Rectal smooth muscle tissue (tissue), 1 donor: Measurements from ENCODE around the gene PLK4.
"Not testable (repeated sequence)": the region's sequence is repeated elsewhere in the genome, so short reads cannot be mapped to it uniquely, and the experiment has no call there.

Experiments used
- H3K27ac ChIP-seq: one replicate; pipeline ENCODE4 v1.7.0; 2013; ENCODE audit warnings: low read depth, low read length, inconsistent platforms
- H3K27me3 ChIP-seq: one replicate; pipeline ENCODE4 v1.7.0; 2013; ENCODE audit warnings: low read length; ENCODE audit not compliant: control insufficient read depth, insufficient read depth
- H3K36me3 ChIP-seq: one replicate; pipeline ENCODE4 v1.7.0; 2013; ENCODE audit warnings: low read length; ENCODE audit not compliant: control insufficient read depth, insufficient read depth
- H3K4me1 ChIP-seq: one replicate; pipeline ENCODE4 v1.7.0; 2013; ENCODE audit warnings: low read length; ENCODE audit not compliant: control insufficient read depth, insufficient read depth
- H3K4me3 ChIP-seq: one replicate; pipeline ENCODE4 v1.7.0; 2013; ENCODE audit warnings: low read length
- H3K9ac ChIP-seq: one replicate; pipeline ENCODE4 v1.7.0; 2013; ENCODE audit warnings: low read length

Gene PLK4

DNA sequence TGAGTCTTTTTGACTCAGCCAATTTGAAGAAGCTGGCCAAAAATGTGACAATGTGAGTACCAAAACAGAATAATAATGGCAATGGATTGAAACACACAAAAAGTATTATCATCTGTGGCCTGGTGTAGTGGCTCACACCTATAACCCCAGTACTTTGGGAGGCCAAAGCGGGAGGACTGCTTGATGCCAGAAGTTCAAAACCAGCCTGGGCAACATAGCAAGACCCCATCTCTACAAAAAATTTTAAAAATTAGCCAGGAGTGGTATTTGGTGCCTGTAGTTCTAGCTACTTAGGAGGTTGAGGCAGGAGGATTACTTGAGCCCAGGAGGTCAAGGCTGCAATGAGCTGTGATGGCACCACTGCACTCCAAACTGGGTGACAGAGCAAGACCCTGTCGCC lies 41.5 kb downstream of the PLK4 start:
- Histone ChIP-seq H3K27me3 (no peaks in the 10 kb centered on the region), H3K9ac (no peak overlapping the region), H3K4me3 (no peak overlapping the region), H3K27ac (no peak overlapping the region), H3K36me3 (peaks cover 4% of the 10 kb centered on the region), H3K4me1 (no peaks in the 10 kb centered on the region)

- H3K4me1 ChIP-seq, H3K9ac ChIP-seq, H3K27me3 ChIP-seq, H3K36me3 ChIP-seq, H3K4me3 ChIP-seq, H3K27ac ChIP-seq: not testable (repeated sequence)
Observed at GRCh38 chr4:127925720-127926119, 45.0 kb downstream of the PLK4 start.

DNA sequence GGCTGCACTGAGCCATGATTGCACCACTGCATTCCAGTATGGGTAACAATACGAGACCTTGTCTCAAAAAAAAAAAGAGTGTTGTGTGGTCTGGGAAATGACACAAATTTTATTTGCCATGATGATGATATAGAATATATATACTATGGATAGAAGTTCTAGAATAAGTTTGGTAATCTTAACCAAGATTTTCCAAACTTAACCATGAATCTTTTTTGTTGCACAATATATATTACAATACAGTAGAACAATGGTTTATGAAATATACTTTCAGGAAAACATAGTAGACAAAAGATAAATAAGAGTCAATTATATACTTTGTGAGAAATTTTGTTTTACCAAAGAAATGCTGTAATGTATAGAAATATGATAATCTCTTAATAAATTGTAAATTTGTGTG lies 49.5 kb downstream of the PLK4 start:
- Histone ChIP-seq H3K4me3 (no peak overlapping the region), H3K4me1 (no peaks in the 10 kb centered on the region), H3K27ac (no peak overlapping the region), H3K36me3 (no peaks in the 10 kb centered on the region), H3K9ac (no peak overlapping the region), H3K27me3 (no peaks in the 10 kb centered on the region)

GRCh38 chr4:127931836-127932235 lies 51.1 kb downstream of the PLK4 start:
- not testable (repeated sequence) for H3K36me3 ChIP-seq, H3K27me3 ChIP-seq, H3K9ac ChIP-seq, H3K27ac ChIP-seq, H3K4me1 ChIP-seq, H3K4me3 ChIP-seq

DNA sequence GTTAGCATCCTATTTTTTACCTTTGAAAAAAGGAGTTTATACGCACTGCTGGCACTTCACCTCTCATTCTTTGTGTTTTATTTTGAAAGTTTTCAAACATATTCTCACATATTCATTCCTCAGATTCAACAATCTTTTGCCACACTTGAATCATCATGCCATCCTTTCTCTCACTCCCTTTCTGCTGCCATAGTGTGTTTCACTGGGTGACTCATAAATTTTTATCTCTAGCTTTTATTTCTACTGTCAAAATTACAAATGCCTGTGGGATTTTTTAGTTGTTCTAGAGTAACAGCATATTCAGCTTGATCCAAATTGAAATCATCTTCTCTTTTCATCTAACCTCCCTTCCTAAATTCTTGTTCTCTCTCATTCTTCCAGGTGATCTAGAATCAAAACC lies 56.3 kb downstream of the PLK4 start:
- H3K36me3 ChIP-seq, result peaks cover 2% of the 10 kb centered on the region
- no peaks in the 10 kb centered on the region for H3K4me1 ChIP-seq
- H3K9ac ChIP-seq, result no peak overlapping the region
- H3K4me3 ChIP-seq, result no peak overlapping the region
- H3K27me3 ChIP-seq, result no peaks in the 10 kb centered on the region
- no peak overlapping the region for H3K27ac ChIP-seq
